Spinal cord (tissue), 10 donors: Measurements from ENCODE around the gene GALNT17. TPM values are rescaled to one million over a fixed set of nuclear protein-coding genes. Genes with fewer than 3 reads are reported as not detected.
A peak's percentile ranks its signal among the peaks of the same experiment; 100 is the strongest.
"Not testable (repeated sequence)": the region's sequence is repeated elsewhere in the genome, so short reads cannot be mapped to it uniquely, and the experiment has no call there.

Experiments used
- DNase-seq, 6 donors: peaks; one replicate each; pipeline versions ENCODE4 v3.0.0 to v3.0.0-alpha.2; 2013 to 2015; ENCODE audit warnings: low spot score in 6 of 6, low read depth in 4 of 6
- H3K27ac ChIP-seq: one replicate; pipeline ENCODE4 v1.5.1; 2013; ENCODE audit warnings: low read depth, low read length, control low read depth
- H3K27me3 ChIP-seq: one replicate; pipeline ENCODE4 v1.6.1; 2013; ENCODE audit warnings: low read length; ENCODE audit not compliant: control insufficient read depth, insufficient read depth
- H3K36me3 ChIP-seq: one replicate; pipeline ENCODE4 v1.6.1; 2013; ENCODE audit warnings: low read length; ENCODE audit not compliant: control insufficient read depth, insufficient read depth
- H3K4me1 ChIP-seq: one replicate; pipeline ENCODE4 v1.6.1; 2013; ENCODE audit warnings: low read length; ENCODE audit not compliant: control insufficient read depth, insufficient read depth
- H3K4me3 ChIP-seq: one replicate; pipeline ENCODE4 v1.5.1; 2013; ENCODE audit warnings: low read depth, low read length, control low read depth
- H3K9me3 ChIP-seq: one replicate; pipeline ENCODE4 v1.6.1; 2013; ENCODE audit warnings: low read length; ENCODE audit not compliant: control insufficient read depth, insufficient read depth
- WGBS: methylation state at CpG from one replicate; pipeline ENCODE4 v1.1.5; 2013; ENCODE audit warnings: missing lambda C conversion rate; ENCODE audit not compliant: insufficient coverage; 5-methylcytosine and 5-hydroxymethylcytosine counted together
- polyA plus RNA-seq, 2 donors: library from polyadenylated mRNA; unstranded; fragments of 120-200 nt; gene quantifications; one replicate each; pipeline ENCODE4 v1.2.1, GENCODE V29; 2013; ENCODE audit not compliant: insufficient read length in 2 of 2
- total RNA-seq, 2 donors: library from RNA; depleted of rRNA in 1 of 2; stranded (reverse); fragments of 120-200 nt in 1 of 2; fragments of >200 nt in 1 of 2; gene quantifications; one replicate each; pipeline versions ENCODE4 v1.2.3 to v1.2.4, GENCODE V29; 2013 to 2014
- donor health status: healthy.

The GALNT17 gene
- total and polyA plus RNA-seq, 4 donors: 44.9 to 54.8 (median 48.0) TPM

GRCh38 chr7:71238581-71239295 lies 106.8 kb downstream of the GALNT17 start:
- DNase-seq: no peak
- H3K9me3 ChIP-seq: no peaks in the 10 kb centered on the region
- H3K4me1 ChIP-seq: peaks cover 34% of the 10 kb centered on the region
- no peaks in the 10 kb centered on the region for H3K27me3 ChIP-seq
- peak overlapping the region; percentile 90 for H3K27ac ChIP-seq
- no peaks in the 10 kb centered on the region for H3K36me3 ChIP-seq
- no peak overlapping the region for H3K4me3 ChIP-seq
- 100% methylated on average over 1 of the region's 7 CpGs for WGBS

- Histone ChIP-seq H3K4me3 (no peak overlapping the region), H3K27ac (no peak overlapping the region), H3K27me3 (no peaks in the 10 kb centered on the region), H3K9me3 (no peaks in the 10 kb centered on the region), H3K4me1 (peaks cover 34% of the 10 kb centered on the region), H3K36me3 (no peaks in the 10 kb centered on the region)
- peak in 1 of 6 donors; percentile 45 for DNase-seq
- 44% methylated on average over 2 of the region's 8 CpGs for WGBS
Observed at GRCh38 chr7:71239586-71240268, 107.8 kb downstream of the GALNT17 start.

- peak in 1 of 6 donors; percentile 79 for DNase-seq
- no peak overlapping the region for H3K4me3 ChIP-seq
- no peaks in the 10 kb centered on the region for H3K27me3 ChIP-seq
- 74% methylated on average over 8 of the region's 8 CpGs for WGBS
- no peaks in the 10 kb centered on the region for H3K36me3 ChIP-seq
- H3K9me3 ChIP-seq: no peaks in the 10 kb centered on the region
- no peak overlapping the region for H3K27ac ChIP-seq
- peaks cover 4% of the 10 kb centered on the region for H3K4me1 ChIP-seq
Observed at GRCh38 chr7:71243736-71244410, 111.9 kb downstream of the GALNT17 start.

- 100% methylated on average over 1 of the region's 7 CpGs for WGBS
- Histone ChIP-seq H3K27me3 (no peaks in the 10 kb centered on the region), H3K36me3 (no peaks in the 10 kb centered on the region), H3K9me3 (no peaks in the 10 kb centered on the region), H3K4me1 (no peaks in the 10 kb centered on the region), H3K27ac (no peak overlapping the region), H3K4me3 (no peak overlapping the region)
- DNase-seq: no peak
Observed at GRCh38 chr7:71245038-71245437, 113.1 kb downstream of the GALNT17 start.

GRCh38 chr7:71251706-71252105 lies 119.8 kb downstream of the GALNT17 start:
- Histone ChIP-seq H3K9me3 (no peaks in the 10 kb centered on the region), H3K36me3 (no peaks in the 10 kb centered on the region), H3K27me3 (no peaks in the 10 kb centered on the region), H3K4me1 (no peaks in the 10 kb centered on the region), H3K27ac (no peak overlapping the region), H3K4me3 (no peak overlapping the region)
- DNase-seq: no peak
- 93% methylated on average over 6 of the region's 6 CpGs for WGBS

GRCh38 chr7:71254751-71255150 lies 122.8 kb downstream of the GALNT17 start:
- Histone ChIP-seq H3K9me3 (no peaks in the 10 kb centered on the region), H3K36me3 (no peaks in the 10 kb centered on the region), H3K27me3 (no peaks in the 10 kb centered on the region), H3K27ac (no peak overlapping the region), H3K4me3 (no peak overlapping the region), H3K4me1 (no peaks in the 10 kb centered on the region)
- WGBS: 67% methylated on average over 1 of the region's 3 CpGs
- DNase-seq: peak in 1 of 6 donors; percentile 81

- WGBS: 87% methylated on average over 3 of the region's 4 CpGs
- no peak overlapping the region for H3K27ac ChIP-seq
- DNase-seq: no peak
- no peaks in the 10 kb centered on the region for H3K27me3 ChIP-seq
- H3K4me1 ChIP-seq: no peaks in the 10 kb centered on the region
- no peak overlapping the region for H3K4me3 ChIP-seq
- H3K36me3 ChIP-seq: no peaks in the 10 kb centered on the region
- no peaks in the 10 kb centered on the region for H3K9me3 ChIP-seq
Observed at GRCh38 chr7:71255537-71256178, 123.7 kb downstream of the GALNT17 start.

- Histone ChIP-seq H3K27ac (no peak overlapping the region), H3K4me1 (no peaks in the 10 kb centered on the region), H3K36me3 (no peaks in the 10 kb centered on the region), H3K9me3 (no peaks in the 10 kb centered on the region), H3K4me3 (no peak overlapping the region), H3K27me3 (no peaks in the 10 kb centered on the region)
- no peak for DNase-seq
- WGBS: 96% methylated on average over 6 of the region's 7 CpGs
Observed at GRCh38 chr7:71261066-71261465, 129.1 kb downstream of the GALNT17 start.

- not testable (repeated sequence) for H3K27ac ChIP-seq, H3K4me3 ChIP-seq, H3K36me3 ChIP-seq, H3K4me1 ChIP-seq, H3K27me3 ChIP-seq, DNase-seq, H3K9me3 ChIP-seq
- 100% methylated on average over 2 of the region's 5 CpGs for WGBS
Observed at GRCh38 chr7:71262834-71263233, 130.9 kb downstream of the GALNT17 start.
